Lower leg skin (tissue), 4 donors: ENCODE results near the gene ARHGEF2. TPM values are rescaled to one million over a fixed set of nuclear protein-coding genes. Genes with fewer than 3 reads are reported as not detected.

Source experiments
- DNase-seq, 2 donors: peaks; one replicate each; pipeline ENCODE4 v3.0.0-alpha.2; 2019; ENCODE audit warnings: low spot score in 2 of 2
- H3K4me3 ChIP-seq: fragments of 200-600 bp; sonication (generic); 2 replicates; pipeline ENCODE4 v1.5.1; 2017; ENCODE audit warnings: mild to moderate bottlenecking, low read depth; ENCODE audit not compliant: poor library complexity, severe bottlenecking
- POLR2A ChIP-seq, 2 donors: fragments of 450-650 bp; IDR thresholded peaks; one replicate each; pipeline ENCODE4 v1.6.1; 2016 to 2017; ENCODE audit warnings: antibody characterized with exemption in 2 of 2, mild to moderate bottlenecking in 1 of 2, moderate library complexity in 1 of 2
- WGBS, 2 donors: methylation state at CpG; one replicate each; pipeline ENCODE4 v1.1.5; 2018; 5-methylcytosine and 5-hydroxymethylcytosine counted together
- intact Hi-C: fragments of 100-400 bp; cut with DNase I; formaldehyde crosslinking; loops from one replicate; pipeline ENCODE4 v1.15.0; 2023; ENCODE audit warnings: low total_unique reads
- total RNA-seq, 4 donors: library from RNA; depleted of rRNA; stranded (reverse); fragments of >200 nt; gene quantifications; one replicate each; pipeline ENCODE4 v1.1.0, GENCODE V29; 2016
- TF ChIP-seq, protein P1 (sequence below), 3 donors: fragments of 450-650 bp; IDR thresholded peaks; one replicate each; pipeline ENCODE4 v1.5.1; 2016; ENCODE audit warnings: antibody characterized with exemption in 3 of 3, mild to moderate bottlenecking in 3 of 3, moderate library complexity in 2 of 3

Gene ARHGEF2
- total RNA-seq, 4 donors from 2014 or later, result 18.7 to 35.5 (median 28.3) TPM

DNA sequence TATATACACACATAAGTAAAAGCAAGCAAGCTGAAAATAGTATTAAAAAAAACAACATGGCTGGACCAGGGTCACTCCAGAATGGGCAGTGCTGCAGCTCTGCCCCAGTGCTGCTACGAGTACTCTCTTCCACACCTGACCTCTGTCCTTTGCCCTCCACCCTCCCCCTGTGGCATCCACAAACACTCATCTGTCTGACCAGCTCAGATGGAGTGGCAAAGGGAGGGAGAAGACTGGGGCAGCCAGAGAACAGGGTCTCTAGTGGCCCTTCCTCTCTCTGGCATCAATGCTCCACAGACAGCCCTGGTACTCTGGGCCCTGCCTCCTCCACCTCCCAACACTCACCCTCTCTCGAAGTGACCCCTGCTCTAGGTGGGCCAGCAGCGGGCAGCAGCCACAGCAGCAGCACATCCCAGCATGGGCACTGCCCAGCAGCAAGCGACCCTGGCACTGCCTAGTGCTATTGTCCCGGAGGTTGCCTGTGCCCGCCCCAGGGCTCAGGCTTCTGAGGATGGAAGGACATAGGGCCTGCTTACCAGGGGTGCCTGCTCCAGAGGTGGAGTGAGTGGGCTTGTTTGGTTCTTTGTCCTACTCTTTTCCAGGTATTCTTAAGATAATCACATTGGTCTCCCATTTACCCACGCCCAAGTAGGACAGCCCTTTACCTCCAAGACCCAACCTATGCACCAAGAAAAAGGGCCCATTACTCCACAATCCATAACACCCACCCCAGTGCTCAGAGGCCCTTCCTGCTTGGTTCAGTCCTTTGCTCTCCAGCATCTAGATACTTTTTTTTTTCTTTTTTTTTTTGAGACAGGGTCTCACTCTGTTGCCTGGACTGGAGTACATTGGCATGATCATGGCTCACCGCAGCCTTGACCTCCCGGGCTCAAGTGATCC, 6.2 kb downstream of the ARHGEF2 start:
- no peak for TF ChIP-seq POLR2A (IDR thresholded peaks at IDR 0.05)
- TF ChIP-seq, protein P1, sequence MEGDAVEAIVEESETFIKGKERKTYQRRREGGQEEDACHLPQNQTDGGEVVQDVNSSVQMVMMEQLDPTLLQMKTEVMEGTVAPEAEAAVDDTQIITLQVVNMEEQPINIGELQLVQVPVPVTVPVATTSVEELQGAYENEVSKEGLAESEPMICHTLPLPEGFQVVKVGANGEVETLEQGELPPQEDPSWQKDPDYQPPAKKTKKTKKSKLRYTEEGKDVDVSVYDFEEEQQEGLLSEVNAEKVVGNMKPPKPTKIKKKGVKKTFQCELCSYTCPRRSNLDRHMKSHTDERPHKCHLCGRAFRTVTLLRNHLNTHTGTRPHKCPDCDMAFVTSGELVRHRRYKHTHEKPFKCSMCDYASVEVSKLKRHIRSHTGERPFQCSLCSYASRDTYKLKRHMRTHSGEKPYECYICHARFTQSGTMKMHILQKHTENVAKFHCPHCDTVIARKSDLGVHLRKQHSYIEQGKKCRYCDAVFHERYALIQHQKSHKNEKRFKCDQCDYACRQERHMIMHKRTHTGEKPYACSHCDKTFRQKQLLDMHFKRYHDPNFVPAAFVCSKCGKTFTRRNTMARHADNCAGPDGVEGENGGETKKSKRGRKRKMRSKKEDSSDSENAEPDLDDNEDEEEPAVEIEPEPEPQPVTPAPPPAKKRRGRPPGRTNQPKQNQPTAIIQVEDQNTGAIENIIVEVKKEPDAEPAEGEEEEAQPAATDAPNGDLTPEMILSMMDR (IDR thresholded peaks at IDR 0.05), result no peak
- WGBS, 2 donors, result 82 to 88% methylated on average over 9 of the region's 9 CpGs
- DNase-seq, result no peak
- intact Hi-C loops, result no loop called here
- no peak overlapping the region for H3K4me3 ChIP-seq

DNA sequence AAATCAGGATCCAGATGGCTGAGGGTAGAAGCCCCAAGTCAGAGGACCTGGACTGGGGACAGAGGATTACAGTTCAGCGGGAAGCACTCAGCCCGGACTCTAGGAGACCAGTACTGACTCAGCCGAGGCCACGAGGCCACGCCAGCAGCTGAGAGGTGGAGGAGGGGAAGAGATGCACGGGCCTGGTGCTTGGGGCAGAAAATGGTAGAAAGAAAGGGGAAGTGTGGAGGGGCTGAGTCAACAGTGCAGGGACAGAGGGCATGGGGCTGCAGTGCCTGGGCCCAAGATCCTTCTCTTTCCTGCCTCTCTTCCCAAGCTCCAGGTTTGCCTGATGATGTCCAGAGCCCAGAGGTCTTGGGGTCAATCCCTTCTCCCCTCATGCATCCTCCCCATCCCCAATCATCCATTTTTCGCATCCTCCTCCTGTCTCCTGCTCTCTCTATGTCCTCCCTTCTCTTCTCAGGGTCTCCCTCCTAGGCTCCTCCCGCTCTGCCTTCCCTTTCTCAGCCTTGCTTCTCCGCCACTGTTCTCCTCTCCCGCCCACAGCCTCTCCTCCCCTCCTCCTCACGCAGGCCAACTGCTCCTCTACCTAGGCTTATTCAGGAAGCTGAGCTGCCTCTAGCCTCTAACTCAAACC, 7.7 kb downstream of the ARHGEF2 start:
- intact Hi-C loops, result no loop called here
- no peak overlapping the region for H3K4me3 ChIP-seq
- 46 to 57% methylated on average over 11 of the region's 11 CpGs for WGBS, 2 donors
- TF ChIP-seq, protein P1 (IDR thresholded peaks at IDR 0.05), result no peak
- no peak for TF ChIP-seq POLR2A (IDR thresholded peaks at IDR 0.05)
- DNase-seq, result peak; percentile 68 to 92

DNA sequence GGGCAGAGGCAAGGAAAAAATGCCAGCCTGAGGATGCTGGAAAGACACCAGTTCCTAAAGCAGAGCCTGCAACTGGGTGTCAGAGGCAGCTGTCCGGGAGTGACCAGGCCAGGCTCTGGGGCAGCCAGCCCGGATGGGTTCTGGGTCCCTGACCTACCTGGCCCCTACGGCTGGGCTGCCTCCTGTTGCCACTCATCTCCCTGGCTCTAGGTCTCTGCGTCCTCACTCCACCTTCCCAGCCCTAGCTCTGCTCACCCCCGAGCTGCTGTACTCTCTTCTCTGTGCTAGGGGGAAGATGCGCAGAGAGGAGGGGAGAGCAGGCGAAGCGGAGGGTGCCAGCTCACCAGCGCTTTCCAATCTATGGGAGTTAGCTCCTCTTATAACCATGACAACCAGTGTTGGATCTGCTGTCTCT, 9.0 kb downstream of the ARHGEF2 start:
- 75 to 83% methylated on average over 9 of the region's 9 CpGs for WGBS, 2 donors
- H3K4me3 ChIP-seq, result no peak overlapping the region
- no peak for DNase-seq
- intact Hi-C loops, result no loop called here
- TF ChIP-seq, protein P1 (IDR thresholded peaks at IDR 0.05), result no peak
- TF ChIP-seq POLR2A (IDR thresholded peaks at IDR 0.05), result no peak

DNA sequence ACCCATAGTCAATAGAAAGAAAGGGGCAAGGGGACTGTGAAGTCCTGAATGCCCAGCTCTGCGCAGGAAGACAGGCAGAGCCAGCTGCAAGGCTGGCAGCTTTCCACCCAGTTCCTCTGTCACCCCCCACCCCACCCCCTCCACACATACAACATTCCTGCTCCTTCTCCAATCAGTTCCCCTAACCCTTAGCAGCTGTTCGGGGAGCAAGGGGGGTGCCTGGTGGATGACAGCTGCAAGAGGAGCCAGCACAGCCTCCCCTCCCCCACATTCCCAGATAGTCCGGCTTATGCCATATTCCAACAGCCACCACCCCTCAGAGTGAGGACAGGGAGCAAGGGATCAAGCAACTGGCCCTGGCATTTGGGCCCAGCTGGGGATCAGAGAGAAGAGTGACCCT, 9.7 kb downstream of the ARHGEF2 start:
- 55 to 65% methylated on average over 3 of the region's 3 CpGs for WGBS, 2 donors
- TF ChIP-seq, protein P1 (IDR thresholded peaks at IDR 0.05), result no peak
- no peak for TF ChIP-seq POLR2A (IDR thresholded peaks at IDR 0.05)
- H3K4me3 ChIP-seq, result no peak overlapping the region
- no peak for DNase-seq
- intact Hi-C loops, result no loop called here

DNA sequence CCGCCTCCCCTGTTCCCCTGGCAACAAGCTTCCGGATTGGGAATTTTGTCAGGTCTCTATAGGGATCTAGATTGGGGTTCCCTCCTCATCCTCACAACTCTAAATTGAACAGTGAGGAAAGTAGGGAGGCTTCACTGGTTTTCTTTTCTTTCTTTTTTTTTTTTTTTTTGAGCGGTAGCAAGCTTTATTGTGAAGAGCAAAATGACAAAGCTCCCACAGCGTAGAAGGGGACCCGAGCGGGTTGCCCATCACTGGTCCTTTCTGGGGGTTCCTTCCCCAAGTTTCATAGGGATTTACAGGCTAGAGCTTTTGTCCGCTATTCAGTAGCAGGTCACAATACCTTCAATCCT, 10.3 kb downstream of the ARHGEF2 start:
- 72 to 81% methylated on average over 7 of the region's 7 CpGs for WGBS, 2 donors
- TF ChIP-seq, protein P1 (IDR thresholded peaks at IDR 0.05), result no peak
- TF ChIP-seq POLR2A (IDR thresholded peaks at IDR 0.05), result no peak
- no peak overlapping the region for H3K4me3 ChIP-seq
- no peak for DNase-seq
- intact Hi-C loops, result no loop called here
